HG03280 (cell line): ENCODE results near the gene PTGR1.
A peak's percentile ranks its signal among the peaks of the same experiment; 100 is the strongest.
"Not testable (repeated sequence)": the region's sequence is repeated elsewhere in the genome, so short reads cannot be mapped to it uniquely, and the experiment has no call there.

Source experiments
- ATAC-seq: cut with Tn5 transposase; IDR thresholded peaks from one replicate; pipeline ENCODE4 v1.9.1; 2021; ENCODE audit warnings: mild to moderate bottlenecking, moderate library complexity; ENCODE audit not compliant: unreplicated experiment

PTGR1 gene

GRCh38 chr9:111599092-111599954, at the start of gene PTGR1:
Gene PTGR1, minus strand, starts transcription at chr9:111599647. Its CDS starts 2,225 bp downstream, at chr9:111597422.
- ATAC-seq = no peak

GRCh38 chr9:111649016-111649415, 49.6 kb upstream of the PTGR1 start:
- no peak for ATAC-seq

- no peak for ATAC-seq
Observed at GRCh38 chr9:111648066-111648465, 48.6 kb upstream of the PTGR1 start.

GRCh38 chr9:111646417-111646816, 47.0 kb upstream of the PTGR1 start:
- no peak for ATAC-seq

- ATAC-seq = no peak
Observed at GRCh38 chr9:111645806-111646205, 46.4 kb upstream of the PTGR1 start.

GRCh38 chr9:111644195-111644772, 44.8 kb upstream of the PTGR1 start:
- ATAC-seq = no peak

- no peak for ATAC-seq
Observed at GRCh38 chr9:111637421-111637950, 38.0 kb upstream of the PTGR1 start.

GRCh38 chr9:111634860-111635259, 35.4 kb upstream of the PTGR1 start:
- ATAC-seq = no peak

- no peak for ATAC-seq
Observed at GRCh38 chr9:111633389-111633736, 33.9 kb upstream of the PTGR1 start.

GRCh38 chr9:111632695-111633388, 33.4 kb upstream of the PTGR1 start:
- ATAC-seq = no peak

GRCh38 chr9:111632060-111632459, 32.6 kb upstream of the PTGR1 start:
- ATAC-seq = no peak

- peak; percentile 98 for ATAC-seq
Observed at GRCh38 chr9:111631214-111631971, 31.9 kb upstream of the PTGR1 start, which contains the start of gene DNAJC25. Gene DNAJC25, plus strand, starts transcription at chr9:111631334. Its CDS starts 74 bp downstream, at chr9:111631408.

GRCh38 chr9:111630964-111631213, 31.4 kb upstream of the PTGR1 start:
- no peak for ATAC-seq

GRCh38 chr9:111630182-111630963, 30.9 kb upstream of the PTGR1 start:
- ATAC-seq = peak; percentile 26

- no peak for ATAC-seq
Observed at GRCh38 chr9:111628411-111628810, 29.0 kb upstream of the PTGR1 start.

GRCh38 chr9:111627260-111627963, 28.0 kb upstream of the PTGR1 start:
- no peak for ATAC-seq

GRCh38 chr9:111622626-111623025, 23.2 kb upstream of the PTGR1 start:
- ATAC-seq = no peak

- peak; percentile 70 for ATAC-seq
Observed at GRCh38 chr9:111621895-111622480, 22.5 kb upstream of the PTGR1 start.

- ATAC-seq = not testable (repeated sequence)
Observed at GRCh38 chr9:111617349-111617748, 17.9 kb upstream of the PTGR1 start.
